Rectal smooth muscle tissue (tissue), 1 donor: ENCODE data around the gene TMEM214.

Experiments
- H3K27ac ChIP-seq: one replicate; pipeline ENCODE4 v1.7.0; 2013; ENCODE audit warnings: low read depth, low read length, inconsistent platforms
- H3K27me3 ChIP-seq: one replicate; pipeline ENCODE4 v1.7.0; 2013; ENCODE audit warnings: low read length; ENCODE audit not compliant: control insufficient read depth, insufficient read depth
- H3K36me3 ChIP-seq: one replicate; pipeline ENCODE4 v1.7.0; 2013; ENCODE audit warnings: low read length; ENCODE audit not compliant: control insufficient read depth, insufficient read depth
- H3K4me1 ChIP-seq: one replicate; pipeline ENCODE4 v1.7.0; 2013; ENCODE audit warnings: low read length; ENCODE audit not compliant: control insufficient read depth, insufficient read depth
- H3K4me3 ChIP-seq: one replicate; pipeline ENCODE4 v1.7.0; 2013; ENCODE audit warnings: low read length
- H3K9ac ChIP-seq: one replicate; pipeline ENCODE4 v1.7.0; 2013; ENCODE audit warnings: low read length

The TMEM214 gene

GRCh38 chr2:27032495-27033252, at the start of gene TMEM214:
Gene TMEM214, plus strand, starts transcription at chr2:27032965. Its CDS starts 51 bp downstream, at chr2:27033016.
- Histone ChIP-seq H3K27ac (peak within 1 kb of the TSS; percentile 53), H3K4me1 (peaks cover 7% of the 10 kb centered on the region), H3K36me3 (peaks cover 23% of the 10 kb centered on the region), H3K4me3 (peak within 1 kb of the TSS; percentile 89), H3K9ac (peak within 1 kb of the TSS; percentile 66), H3K27me3 (no peaks in the 10 kb centered on the region)

GRCh38 chr2:26983746-26984145, 49.0 kb upstream of the TMEM214 start:
- Histone ChIP-seq H3K27ac (no peak overlapping the region), H3K27me3 (no peaks in the 10 kb centered on the region), H3K4me1 (peaks cover 9% of the 10 kb centered on the region), H3K4me3 (no peak overlapping the region), H3K36me3 (no peaks in the 10 kb centered on the region), H3K9ac (no peak overlapping the region)

DNA sequence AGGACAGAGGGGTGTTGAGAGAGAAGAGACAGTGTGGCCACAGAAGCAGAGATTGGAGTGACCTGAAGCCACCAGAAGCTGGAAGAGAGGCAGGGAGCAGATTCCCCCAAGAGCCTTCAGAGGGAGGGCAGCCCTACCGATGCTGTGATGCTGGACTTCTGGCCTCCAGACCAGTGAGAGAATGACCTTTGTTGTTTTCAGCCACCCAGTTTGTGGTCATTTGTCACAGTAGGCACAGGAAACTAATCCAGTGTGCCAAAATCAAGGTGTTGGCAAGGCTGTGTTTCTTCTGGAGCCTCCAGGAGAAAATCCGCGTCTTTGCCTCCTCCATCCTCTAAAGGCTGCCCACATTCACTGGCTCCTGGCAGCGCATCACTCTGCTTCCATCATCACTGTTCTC, 47.0 kb upstream of the TMEM214 start:
- Histone ChIP-seq H3K9ac (no peak overlapping the region), H3K4me1 (peaks cover 9% of the 10 kb centered on the region), H3K36me3 (no peaks in the 10 kb centered on the region), H3K4me3 (no peak overlapping the region), H3K27ac (no peak overlapping the region), H3K27me3 (no peaks in the 10 kb centered on the region)

DNA sequence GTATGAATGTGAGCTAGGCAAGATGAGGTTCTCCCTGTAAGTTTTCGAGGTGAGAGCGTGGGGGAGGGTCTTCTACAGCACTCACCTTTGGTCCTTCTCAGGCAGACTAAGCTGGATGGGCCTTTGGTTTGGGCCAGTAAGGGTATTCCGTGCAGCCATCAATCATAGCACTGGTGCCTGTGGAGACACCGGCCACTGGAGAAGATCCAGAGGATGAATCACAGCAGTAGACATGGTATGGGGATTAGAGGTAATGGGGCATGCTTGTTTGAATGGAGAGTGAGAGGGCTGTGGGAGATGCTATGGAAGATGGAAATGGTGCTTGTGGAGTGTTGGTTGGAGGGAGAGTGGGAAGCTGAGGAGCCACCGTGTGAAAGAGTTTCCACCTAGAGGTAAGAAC, 46.2 kb upstream of the TMEM214 start:
- Histone ChIP-seq H3K36me3 (no peaks in the 10 kb centered on the region), H3K4me3 (no peak overlapping the region), H3K27ac (no peak overlapping the region), H3K4me1 (peaks cover 5% of the 10 kb centered on the region), H3K27me3 (no peaks in the 10 kb centered on the region), H3K9ac (no peak overlapping the region)

- Histone ChIP-seq H3K36me3 (no peaks in the 10 kb centered on the region), H3K4me1 (no peaks in the 10 kb centered on the region), H3K27me3 (no peaks in the 10 kb centered on the region), H3K9ac (no peak overlapping the region), H3K27ac (no peak overlapping the region), H3K4me3 (no peak overlapping the region)
Measured at GRCh38 chr2:26988058-26988860, 44.5 kb upstream of the TMEM214 start.

GRCh38 chr2:26989156-26989555, 43.6 kb upstream of the TMEM214 start:
- Histone ChIP-seq H3K36me3 (no peaks in the 10 kb centered on the region), H3K4me3 (no peak overlapping the region), H3K27ac (no peak overlapping the region), H3K27me3 (no peaks in the 10 kb centered on the region), H3K9ac (no peak overlapping the region), H3K4me1 (no peaks in the 10 kb centered on the region)

- Histone ChIP-seq H3K4me3 (no peak overlapping the region), H3K36me3 (no peaks in the 10 kb centered on the region)
Measured at GRCh38 chr2:26991717-26992116, 41.0 kb upstream of the TMEM214 start.

DNA sequence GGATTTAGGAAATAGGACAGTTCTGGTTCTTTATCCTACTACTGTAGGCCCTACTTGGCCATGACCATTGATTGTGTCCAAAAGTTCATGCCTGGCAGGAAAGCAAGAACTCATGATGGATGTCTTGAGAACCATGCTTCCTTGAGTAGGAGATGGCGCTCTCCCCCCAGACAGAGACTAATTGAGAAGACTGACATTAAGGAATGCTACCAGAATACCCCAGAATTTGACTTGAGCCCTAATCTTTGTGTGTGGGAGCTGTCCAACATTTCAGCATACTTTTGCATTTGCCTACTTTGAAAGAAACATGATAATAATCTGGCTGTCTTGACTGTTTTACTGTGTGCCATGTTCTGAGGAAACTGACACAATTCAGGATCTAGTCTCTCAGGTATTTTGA, 39.0 kb upstream of the TMEM214 start:
- H3K36me3 ChIP-seq = no peaks in the 10 kb centered on the region
- H3K27me3 ChIP-seq = no peaks in the 10 kb centered on the region
- H3K4me3 ChIP-seq = no peak overlapping the region
- no peaks in the 10 kb centered on the region for H3K4me1 ChIP-seq
- no peak overlapping the region for H3K9ac ChIP-seq
- no peak overlapping the region for H3K27ac ChIP-seq

More at GRCh38 chr2:26991717-26992116, 41.0 kb upstream of the TMEM214 start:
- no peaks in the 10 kb centered on the region for H3K27me3 ChIP-seq
- no peak overlapping the region for H3K9ac ChIP-seq
- H3K4me1 ChIP-seq = no peaks in the 10 kb centered on the region
- H3K27ac ChIP-seq = no peak overlapping the region

GRCh38 chr2:26994983-26995382, 37.8 kb upstream of the TMEM214 start:
- Histone ChIP-seq H3K9ac (no peak overlapping the region), H3K27ac (no peak overlapping the region), H3K27me3 (no peaks in the 10 kb centered on the region), H3K4me1 (no peaks in the 10 kb centered on the region), H3K4me3 (no peak overlapping the region), H3K36me3 (no peaks in the 10 kb centered on the region)

DNA sequence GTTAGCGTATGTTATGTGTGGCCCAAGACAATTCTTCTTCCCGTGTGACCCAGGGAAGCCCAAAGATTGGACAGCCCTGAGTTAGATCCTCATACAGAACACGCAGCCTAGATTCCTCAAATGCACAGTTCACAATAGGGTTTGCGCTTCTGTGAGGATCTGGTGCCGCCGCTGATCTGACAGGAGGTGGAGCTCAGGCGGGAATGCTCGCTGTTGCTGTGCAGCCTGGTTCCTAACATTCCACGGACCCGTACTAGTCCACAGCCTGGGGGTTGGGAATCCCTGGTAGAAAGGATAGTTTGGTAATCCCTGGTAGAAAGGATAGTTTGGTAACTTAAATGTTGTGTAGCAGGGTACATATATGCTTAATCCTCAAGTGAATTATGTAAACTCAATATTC, 35.4 kb upstream of the TMEM214 start:
- no peaks in the 10 kb centered on the region for H3K4me1 ChIP-seq
- H3K9ac ChIP-seq = no peak overlapping the region
- H3K4me3 ChIP-seq = no peak overlapping the region

GRCh38 chr2:26998323-26998722, 34.4 kb upstream of the TMEM214 start:
- H3K27ac ChIP-seq = no peak overlapping the region
- H3K4me3 ChIP-seq = no peak overlapping the region
- H3K4me1 ChIP-seq = no peaks in the 10 kb centered on the region
- no peaks in the 10 kb centered on the region for H3K27me3 ChIP-seq
- no peaks in the 10 kb centered on the region for H3K36me3 ChIP-seq
- H3K9ac ChIP-seq = no peak overlapping the region

More for the DNA sequence above, 35.4 kb upstream of the TMEM214 start:
- no peaks in the 10 kb centered on the region for H3K27me3 ChIP-seq
- H3K36me3 ChIP-seq = no peaks in the 10 kb centered on the region
- no peak overlapping the region for H3K27ac ChIP-seq

GRCh38 chr2:27000228-27000627, 32.5 kb upstream of the TMEM214 start:
- no peak overlapping the region for H3K4me3 ChIP-seq
- H3K9ac ChIP-seq = no peak overlapping the region
- no peaks in the 10 kb centered on the region for H3K36me3 ChIP-seq
- no peak overlapping the region for H3K27ac ChIP-seq
- H3K4me1 ChIP-seq = no peaks in the 10 kb centered on the region
- no peaks in the 10 kb centered on the region for H3K27me3 ChIP-seq
